ENCODE results near the gene PPM1M. TPM values are rescaled to one million over a fixed set of nuclear protein-coding genes. Genes with fewer than 3 reads are reported as not detected.
"Not testable (repeated sequence)": the region's sequence is repeated elsewhere in the genome, so short reads cannot be mapped to it uniquely, and the experiment has no call there.

Gene PPM1M
- total and polyA plus RNA-seq, 7 experiments from 2014 or later = 55.8 to 135 (median 74.5) TPM

- H3K4me3 ChIP-seq (ENCODE audit: low read length) = peak overlapping the region; percentile 40
- ChIA-PET CTCF (interaction anchor here (0.6 to 9.4 kb wide), 9 partner anchors 8 to 62 kb away, joined by 3 to 126 read pairs (median 7); partner anchors contain the start of genes PPM1M and TWF2), POLR2A (interaction anchor here (0.6 to 21.6 kb wide), 6 partner anchors 11 to 1310 kb away, joined by 3 to 1418 read pairs (median 4); partner anchors contain the start of genes PPM1M, TLR9 and TWF2)
- peak overlapping the region; percentile 73 for H3K27ac ChIP-seq (ENCODE audit: low read depth, low read length)
- H3K9me3 ChIP-seq (ENCODE audit: control insufficient read depth in 2 of 3, low read length in 3 of 3) = no peaks in the 10 kb centered on the region
- Mint-ChIP-seq H3K4me1 (peaks cover 19 to 75% (median 56%) of the 10 kb centered on the region in 7 donors), H3K27ac (peak overlapping the region; percentile 86 to 100 (median 92)), H3K9me3 (peaks cover 0 to 4% (median 0%) of the 10 kb centered on the region in 11 donors), H3K27me3 (no peaks in the 10 kb centered on the region), H3K4me3 (peak overlapping the region; percentile 64 to 84 (median 80)), H3K36me3 (peaks cover 3 to 15% (median 5%) of the 10 kb centered on the region in 5 donors)
- DNase-seq (peak in 7 of 9 donors; percentile 60 to 74 (median 72)), ATAC-seq (peak; percentile 24)
- intact Hi-C loops (cut with micrococcal nuclease) = loop anchor here in 1 of 2 donors (1.0 kb wide), 1 partner anchor 62 kb away; no protein-coding TSS in a partner anchor
- H3K27me3 ChIP-seq (ENCODE audit: control insufficient read depth in 2 of 2, insufficient read depth in 2 of 2, low read length in 2 of 2) = no peaks in the 10 kb centered on the region
- H3K4me1 ChIP-seq (ENCODE audit: control insufficient read depth in 2 of 2, insufficient read depth in 2 of 2, low read length in 2 of 2) = peaks cover 42 to 48% of the 10 kb centered on the region in 2 donors
- H3K36me3 ChIP-seq (ENCODE audit: control insufficient read depth in 2 of 3, insufficient read depth in 3 of 3, low read length in 3 of 3) = peaks cover 0 to 11% (median 0%) of the 10 kb centered on the region in 3 experiments
These were observed 36.6 kb downstream of the PPM1M start for GRCh38 chr3:52281981-52282801.

- CTCF ChIA-PET = interaction anchor here (0.6 to 2.8 kb wide), 7 partner anchors 23 to 63 kb away, joined by 3 to 12 read pairs (median 4); partner anchors contain the start of gene PPM1M
These were observed 37.7 kb downstream of the PPM1M start for GRCh38 chr3:52283306-52283705.

GRCh38 chr3:52284051-52284450 lies 38.5 kb downstream of the PPM1M start:
- ATAC-seq; DNase-seq; H3K27me3 ChIP-seq (ENCODE audit: control insufficient read depth in 2 of 2, insufficient read depth in 2 of 2, low read length in 2 of 2); H3K27me3 Mint-ChIP-seq; H3K9me3 ChIP-seq (ENCODE audit: control insufficient read depth in 2 of 3, low read length in 3 of 3); H3K36me3 Mint-ChIP-seq; H3K36me3 ChIP-seq (ENCODE audit: control insufficient read depth in 2 of 3, insufficient read depth in 3 of 3, low read length in 3 of 3); intact Hi-C loops (cut with micrococcal nuclease); H3K4me3 ChIP-seq (ENCODE audit: low read length); H3K9me3 Mint-ChIP-seq: not testable (repeated sequence)
- ChIA-PET CTCF (interaction anchor here (0.7 to 2.8 kb wide), 7 partner anchors 13 to 64 kb away, joined by 3 to 12 read pairs (median 7); no protein-coding TSS in a partner anchor), POLR2A (interaction anchor here (0.7 to 21.6 kb wide), 5 partner anchors 8 to 252 kb away, joined by 3 to 1418 read pairs (median 6); partner anchors contain the start of genes DNAH1, PPM1M, TLR9 and TWF2)
- Histone ChIP-seq H3K4me1 (ENCODE audit: control insufficient read depth in 2 of 2, insufficient read depth in 2 of 2, low read length in 2 of 2) (peaks cover 42 to 55% of the 10 kb centered on the region in 2 donors), H3K27ac (ENCODE audit: low read depth, low read length) (peak overlapping the region; percentile 52)
- Mint-ChIP-seq H3K4me1 (peaks cover 20 to 88% (median 65%) of the 10 kb centered on the region in 7 donors), H3K4me3 (peak overlapping the region in 5 of 10 donors; percentile 25 to 59 (median 38)), H3K27ac (peak overlapping the region; percentile 64 to 100 (median 89))

More at GRCh38 chr3:52283306-52283705, 37.7 kb downstream of the PPM1M start:
- peaks cover 0 to 3% (median 0%) of the 10 kb centered on the region in 5 donors for H3K27me3 Mint-ChIP-seq
- ATAC-seq (no peak), DNase-seq (no peak)
- no peaks in the 10 kb centered on the region for H3K27me3 ChIP-seq (ENCODE audit: control insufficient read depth in 2 of 2, insufficient read depth in 2 of 2, low read length in 2 of 2)
- intact Hi-C loops (cut with micrococcal nuclease) = no loop called here
- H3K9me3 Mint-ChIP-seq = peaks cover 0 to 4% (median 0%) of the 10 kb centered on the region in 11 donors
- POLR2A ChIA-PET = interaction anchor here (10.3 to 21.6 kb wide), 2 partner anchors 16 to 44 kb away, joined by 167 to 1418 read pairs; partner anchors contain the start of genes PPM1M, TLR9 and TWF2
- H3K36me3 ChIP-seq (ENCODE audit: control insufficient read depth in 2 of 3, insufficient read depth in 3 of 3, low read length in 3 of 3) = peaks cover 0 to 8% (median 0%) of the 10 kb centered on the region in 3 experiments
- H3K4me1 ChIP-seq (ENCODE audit: control insufficient read depth in 2 of 2, insufficient read depth in 2 of 2, low read length in 2 of 2) = peaks cover 42 to 49% of the 10 kb centered on the region in 2 donors
- no peak overlapping the region for H3K4me3 ChIP-seq (ENCODE audit: low read length)
- H3K27ac Mint-ChIP-seq = peak overlapping the region; percentile 64 to 100 (median 89)
- H3K4me1 Mint-ChIP-seq = peaks cover 15 to 81% (median 61%) of the 10 kb centered on the region in 7 donors
- peaks cover 0 to 11% (median 0%) of the 10 kb centered on the region in 5 donors for H3K36me3 Mint-ChIP-seq
- no peaks in the 10 kb centered on the region for H3K9me3 ChIP-seq (ENCODE audit: control insufficient read depth in 2 of 3, low read length in 3 of 3)
- peak overlapping the region; percentile 73 for H3K27ac ChIP-seq (ENCODE audit: low read depth, low read length)
- H3K4me3 Mint-ChIP-seq = peak overlapping the region in 7 of 10 donors; percentile 12 to 61 (median 51)

GRCh38 chr3:52286777-52287110 lies 41.2 kb downstream of the PPM1M start:
- no peak for DNase-seq

GRCh38 chr3:52288674-52289073 lies 43.1 kb downstream of the PPM1M start:
- peaks cover 0 to 4% (median 0%) of the 10 kb centered on the region in 11 donors for H3K9me3 Mint-ChIP-seq
- no peak for ATAC-seq
- intact Hi-C loops (cut with micrococcal nuclease) = loop anchor here in 1 of 2 donors (1.0 to 5.0 kb wide), 8 partner anchors 10 to 291 kb away; partner anchors contain the start of genes NISCH, POC1A, RPL29 and TNNC1
- H3K36me3 Mint-ChIP-seq = peaks cover 0 to 14% (median 5%) of the 10 kb centered on the region in 5 donors
- no peak for DNase-seq
- ChIA-PET CTCF (interaction anchor here (0.6 to 6.3 kb wide), 10 partner anchors 10 to 72 kb away, joined by 3 to 23 read pairs (median 5); partner anchors contain the start of gene WDR82), POLR2A (interaction anchor here (0.8 to 21.6 kb wide), 11 partner anchors 11 to 134 kb away, joined by 3 to 1418 read pairs (median 5); partner anchors contain the start of genes ALAS1, POC1A, PPM1M and TLR9)
- peak overlapping the region; percentile 96 to 100 (median 100) for H3K27ac Mint-ChIP-seq
- Histone ChIP-seq H3K36me3 (ENCODE audit: control insufficient read depth in 2 of 3, insufficient read depth in 3 of 3, low read length in 3 of 3) (peaks cover 4 to 40% (median 10%) of the 10 kb centered on the region in 3 experiments), H3K27me3 (ENCODE audit: control insufficient read depth in 2 of 2, insufficient read depth in 2 of 2, low read length in 2 of 2) (no peaks in the 10 kb centered on the region), H3K27ac (ENCODE audit: low read depth, low read length) (peak overlapping the region; percentile 95), H3K9me3 (ENCODE audit: control insufficient read depth in 2 of 3, low read length in 3 of 3) (no peaks in the 10 kb centered on the region), H3K4me1 (ENCODE audit: control insufficient read depth in 2 of 2, insufficient read depth in 2 of 2, low read length in 2 of 2) (peaks cover 11 to 29% of the 10 kb centered on the region in 2 donors), H3K4me3 (ENCODE audit: low read length) (peak overlapping the region; percentile 99)
- peaks cover 0 to 3% (median 0%) of the 10 kb centered on the region in 5 donors for H3K27me3 Mint-ChIP-seq
- H3K4me3 Mint-ChIP-seq = peak overlapping the region; percentile 86 to 100 (median 100)
- H3K4me1 Mint-ChIP-seq = peaks cover 20 to 57% (median 43%) of the 10 kb centered on the region in 7 donors

More at GRCh38 chr3:52286777-52287110, 41.2 kb downstream of the PPM1M start:
- peaks cover 0 to 21% (median 6%) of the 10 kb centered on the region in 3 experiments for H3K36me3 ChIP-seq (ENCODE audit: control insufficient read depth in 2 of 3, insufficient read depth in 3 of 3, low read length in 3 of 3)
- peaks cover 0 to 9% (median 5%) of the 10 kb centered on the region in 5 donors for H3K36me3 Mint-ChIP-seq
- H3K9me3 Mint-ChIP-seq = peaks cover 0 to 4% (median 0%) of the 10 kb centered on the region in 11 donors
- peaks cover 24 to 76% (median 59%) of the 10 kb centered on the region in 7 donors for H3K4me1 Mint-ChIP-seq
- H3K27ac Mint-ChIP-seq = peak overlapping the region; percentile 96 to 100 (median 100)
- H3K27me3 ChIP-seq (ENCODE audit: control insufficient read depth in 2 of 2, insufficient read depth in 2 of 2, low read length in 2 of 2) = no peaks in the 10 kb centered on the region
- intact Hi-C loops (cut with micrococcal nuclease) = loop anchor here (1.0 to 5.0 kb wide), 3 partner anchors 8 to 289 kb away; partner anchors contain the start of genes RPL29 (in 1 of the 2), TWF2 (in 1 of the 2) and WDR82 (in 1 of the 2)
- CTCF ChIA-PET = interaction anchor here (1.2 to 6.3 kb wide), 3 partner anchors 8 to 61 kb away, joined by 4 to 23 read pairs (median 4); partner anchors contain the start of genes TLR9 and WDR82
- peaks cover 29 to 46% of the 10 kb centered on the region in 2 donors for H3K4me1 ChIP-seq (ENCODE audit: control insufficient read depth in 2 of 2, insufficient read depth in 2 of 2, low read length in 2 of 2)
- no peaks in the 10 kb centered on the region for H3K9me3 ChIP-seq (ENCODE audit: control insufficient read depth in 2 of 3, low read length in 3 of 3)
- peak overlapping the region; percentile 86 to 100 (median 100) for H3K4me3 Mint-ChIP-seq
- POLR2A ChIA-PET = interaction anchor here (0.9 to 21.6 kb wide), 5 partner anchors 9 to 52 kb away, joined by 4 to 1418 read pairs (median 22); partner anchors contain the start of genes PPM1M, TLR9, TWF2 and WDR82
- no peak for ATAC-seq
- peak overlapping the region; percentile 99 for H3K4me3 ChIP-seq (ENCODE audit: low read length)
- peaks cover 0 to 3% (median 0%) of the 10 kb centered on the region in 5 donors for H3K27me3 Mint-ChIP-seq
- H3K27ac ChIP-seq (ENCODE audit: low read depth, low read length) = peak overlapping the region; percentile 95
